IPS-18c (cell line): ENCODE data around the gene FAM177A1.
"Not testable (repeated sequence)": the region's sequence is repeated elsewhere in the genome, so short reads cannot be mapped to it uniquely, and the experiment has no call there.

ENCODE experiments used
- H3K4me3 ChIP-seq: 2 replicates; pipeline ENCODE4 v1.7.0; 2013; ENCODE audit warnings: low read depth, mild to moderate bottlenecking, low read length, moderate library complexity; ENCODE audit not compliant: insufficient read depth
- H3K9me3 ChIP-seq: one replicate; pipeline ENCODE4 v1.6.1; 2013; ENCODE audit warnings: mild to moderate bottlenecking, low read length, moderate library complexity; ENCODE audit not compliant: control insufficient read depth, insufficient read depth

FAM177A1 gene, protein sequence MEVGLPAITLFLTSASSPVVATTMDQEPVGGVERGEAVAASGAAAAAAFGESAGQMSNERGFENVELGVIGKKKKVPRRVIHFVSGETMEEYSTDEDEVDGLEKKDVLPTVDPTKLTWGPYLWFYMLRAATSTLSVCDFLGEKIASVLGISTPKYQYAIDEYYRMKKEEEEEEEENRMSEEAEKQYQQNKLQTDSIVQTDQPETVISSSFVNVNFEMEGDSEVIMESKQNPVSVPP

DNA sequence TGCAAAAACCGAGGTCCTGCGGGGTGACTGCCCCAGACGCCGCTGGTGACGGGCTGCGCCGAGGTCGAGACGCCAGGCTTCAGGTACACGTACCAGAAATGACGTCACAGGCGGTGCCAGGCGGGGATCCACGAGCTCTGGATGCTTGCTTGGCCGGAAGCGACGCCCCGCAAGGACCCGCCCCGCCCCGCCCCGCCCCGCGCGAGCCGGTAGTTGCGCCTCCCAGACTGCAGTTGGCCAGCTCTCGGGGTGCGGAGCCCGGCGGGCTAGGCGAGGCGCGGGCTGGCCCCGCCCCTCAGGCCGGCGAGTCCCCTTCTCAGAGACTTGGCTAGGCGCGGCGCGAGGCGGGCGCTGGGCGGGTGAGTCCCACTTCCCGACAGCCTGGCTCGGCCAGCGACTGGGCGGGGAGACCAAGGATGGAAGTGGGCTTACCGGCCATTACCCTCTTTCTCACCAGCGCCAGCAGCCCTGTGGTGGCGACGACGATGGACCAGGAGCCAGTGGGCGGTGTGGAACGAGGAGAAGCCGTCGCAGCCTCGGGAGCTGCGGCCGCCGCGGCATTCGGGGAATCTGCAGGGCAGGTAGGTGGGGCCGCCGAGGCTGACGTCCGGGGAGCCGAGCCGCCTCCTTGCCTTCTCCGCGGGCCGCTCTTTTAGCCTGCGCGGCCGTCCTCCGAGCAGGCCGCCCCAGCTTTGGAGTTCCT lies at the start of gene FAM177A1:
FAM177A1 (plus strand) TSS at position 225 of the 703 bp plus-strand sequence; CDS start at position 417, 192 bp downstream.
- Histone ChIP-seq H3K4me3 (peak within 1 kb of the TSS; percentile 94), H3K9me3 (no peaks in the 10 kb centered on the region)

DNA sequence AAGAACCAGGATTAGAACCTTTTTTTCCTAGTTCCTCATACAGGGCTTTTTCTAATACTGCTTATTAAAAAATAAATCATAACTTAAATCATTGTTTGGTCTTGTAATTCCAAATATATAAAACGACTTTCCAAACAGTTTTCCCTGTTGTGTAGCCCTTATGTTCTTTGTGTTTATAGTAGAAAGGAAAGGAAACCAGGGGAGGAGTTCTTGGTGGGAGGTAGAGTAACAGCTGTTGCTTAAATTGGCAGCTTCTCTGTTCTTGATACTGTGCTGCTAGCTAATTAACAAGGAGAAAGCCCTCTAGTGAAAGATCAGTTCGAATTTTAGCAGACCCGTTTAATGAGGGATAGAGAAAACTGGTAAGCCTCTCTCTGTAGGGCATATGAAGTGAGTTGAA lies 48.3 kb upstream of the FAM177A1 start:
- Histone ChIP-seq H3K9me3 (no peaks in the 10 kb centered on the region), H3K4me3 (no peak overlapping the region)

DNA sequence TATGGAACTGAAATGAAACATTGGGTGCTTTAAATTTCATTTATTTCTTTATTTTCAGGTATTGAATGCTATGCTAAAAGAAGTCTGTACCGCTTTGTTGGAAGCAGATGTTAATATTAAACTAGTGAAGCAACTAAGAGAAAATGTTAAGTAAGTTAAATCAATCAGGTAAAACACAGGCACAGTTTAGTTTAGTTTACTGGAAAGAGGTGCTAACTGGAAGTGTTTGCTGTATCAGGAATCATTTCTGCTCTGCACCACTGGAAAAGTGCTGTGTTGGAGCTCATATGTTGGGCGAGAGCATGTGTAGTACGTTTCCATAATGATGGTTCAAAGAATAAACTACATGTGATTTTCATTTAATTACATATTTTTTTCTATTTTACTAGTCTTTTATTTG lies 46.6 kb upstream of the FAM177A1 start:
- Histone ChIP-seq H3K9me3 (no peaks in the 10 kb centered on the region), H3K4me3 (no peak overlapping the region)

DNA sequence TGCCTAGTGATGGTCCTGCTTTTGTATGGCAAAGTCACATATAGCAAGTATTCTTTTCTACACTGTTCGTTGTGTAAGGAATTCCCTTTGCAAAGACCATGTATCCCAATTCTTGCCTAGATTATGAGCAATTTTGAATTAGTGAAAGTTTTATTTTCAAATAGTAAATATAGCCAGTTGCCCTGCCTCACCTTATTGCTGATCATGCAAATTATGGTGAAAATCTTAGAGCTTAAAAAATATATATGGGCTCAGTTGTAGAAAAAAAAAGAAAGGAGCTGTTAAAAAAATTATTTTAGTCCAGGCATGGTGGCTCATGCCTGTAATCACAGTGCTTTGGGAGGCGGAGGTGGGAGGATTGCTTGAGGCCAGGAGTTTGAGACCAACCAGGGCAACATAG lies 44.5 kb upstream of the FAM177A1 start:
- Histone ChIP-seq H3K4me3 (no peak overlapping the region), H3K9me3 (no peaks in the 10 kb centered on the region)

DNA sequence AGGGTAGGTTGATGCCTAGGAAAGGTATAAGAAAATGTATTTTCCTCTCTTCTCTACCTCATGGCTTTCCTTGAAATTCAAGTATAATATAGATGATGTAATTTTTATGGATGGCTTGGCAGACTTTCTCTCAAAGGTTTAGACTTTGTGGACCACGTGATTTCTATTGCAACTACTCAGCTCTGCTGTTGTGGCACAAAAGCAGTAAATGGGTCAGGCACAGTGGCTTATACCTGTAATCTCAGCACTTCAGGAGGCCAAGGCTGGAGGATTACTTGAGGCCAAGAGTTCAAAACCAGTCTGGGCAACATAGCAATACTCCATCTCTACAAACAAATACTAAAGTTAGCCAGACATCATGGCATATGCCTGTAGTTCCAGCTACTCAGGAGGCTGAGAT lies 41.2 kb upstream of the FAM177A1 start:
- Histone ChIP-seq H3K9me3 (no peaks in the 10 kb centered on the region), H3K4me3 (no peak overlapping the region)

DNA sequence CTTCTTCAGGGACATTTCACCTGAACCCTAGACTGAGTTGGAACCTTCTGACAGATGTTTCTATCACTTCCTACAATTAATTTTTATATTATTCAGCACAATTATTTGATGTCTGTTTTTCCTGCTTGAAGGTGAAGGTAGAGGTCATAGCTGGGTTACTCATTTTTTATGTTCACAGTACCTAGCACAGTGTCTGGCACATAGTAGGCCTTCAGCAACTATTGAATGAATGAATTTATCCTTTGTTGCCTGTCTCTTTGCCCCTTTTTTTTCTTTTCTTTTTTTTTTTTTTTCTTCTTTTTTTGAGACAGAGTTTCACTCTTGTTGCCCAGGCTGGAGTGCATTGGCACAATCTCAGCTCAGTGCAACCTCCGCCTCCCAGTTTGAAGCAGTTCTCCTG lies 29.5 kb upstream of the FAM177A1 start:
- Histone ChIP-seq H3K9me3 (no peaks in the 10 kb centered on the region), H3K4me3 (no peak overlapping the region)

DNA sequence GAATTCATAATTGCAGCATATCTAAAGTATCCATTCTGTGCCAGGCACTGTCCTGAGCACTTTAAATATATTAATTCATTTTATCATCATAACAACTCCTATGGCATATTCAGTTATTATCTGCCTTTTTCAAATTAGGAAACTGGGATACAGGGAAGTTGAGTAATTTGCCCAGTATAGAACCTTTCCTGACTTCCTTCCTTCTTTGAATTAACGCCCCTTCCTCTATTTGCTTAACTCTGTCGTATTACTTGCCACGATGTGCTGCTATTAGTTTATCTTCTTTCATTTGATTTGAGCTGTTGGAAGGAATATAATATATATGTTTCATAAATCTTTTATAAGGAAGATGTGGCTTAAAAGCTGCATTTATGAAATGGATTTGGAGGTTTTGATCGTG lies 25.4 kb upstream of the FAM177A1 start:
- no peaks in the 10 kb centered on the region for H3K9me3 ChIP-seq
- no peak overlapping the region for H3K4me3 ChIP-seq

DNA sequence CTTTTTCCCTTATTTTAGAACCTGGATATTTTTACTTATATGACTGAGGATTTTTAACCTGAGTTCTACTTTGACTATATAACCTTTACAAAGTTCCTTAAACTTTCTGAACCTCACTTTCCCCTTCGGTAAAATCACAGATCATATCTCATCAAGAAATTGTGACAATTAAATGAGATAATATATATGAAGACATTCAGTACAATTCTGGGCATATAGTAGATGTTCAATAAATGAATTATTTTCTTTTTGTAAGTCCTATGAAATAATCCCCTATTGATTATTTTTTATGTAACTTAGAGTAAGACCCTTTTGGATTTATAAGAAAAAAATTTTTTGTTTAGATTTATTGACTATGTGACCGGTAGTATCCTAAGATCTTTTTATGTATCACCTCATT lies 17.6 kb upstream of the FAM177A1 start:
- Histone ChIP-seq H3K4me3 (no peak overlapping the region), H3K9me3 (no peaks in the 10 kb centered on the region)

DNA sequence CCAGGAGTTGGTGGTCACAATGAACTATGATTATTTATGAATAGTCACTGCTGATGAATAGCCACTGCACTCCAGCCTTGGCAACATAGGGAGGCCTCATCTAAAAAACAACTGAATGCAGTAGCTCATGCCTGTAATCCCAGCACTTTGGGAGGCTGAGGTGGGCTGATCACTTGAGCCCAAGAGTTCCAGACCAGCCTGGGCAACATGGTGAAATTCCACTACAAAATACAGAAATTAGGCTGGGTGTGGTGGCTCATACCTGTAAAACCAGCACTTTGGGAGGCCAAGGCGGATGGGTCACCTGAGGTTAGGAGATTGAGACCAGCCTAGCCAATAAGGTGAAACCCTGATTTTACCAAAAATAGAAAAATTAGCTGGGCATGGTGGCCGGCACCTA lies 13.5 kb upstream of the FAM177A1 start:
- Histone ChIP-seq H3K9me3 (no peaks in the 10 kb centered on the region), H3K4me3 (no peak overlapping the region)

DNA sequence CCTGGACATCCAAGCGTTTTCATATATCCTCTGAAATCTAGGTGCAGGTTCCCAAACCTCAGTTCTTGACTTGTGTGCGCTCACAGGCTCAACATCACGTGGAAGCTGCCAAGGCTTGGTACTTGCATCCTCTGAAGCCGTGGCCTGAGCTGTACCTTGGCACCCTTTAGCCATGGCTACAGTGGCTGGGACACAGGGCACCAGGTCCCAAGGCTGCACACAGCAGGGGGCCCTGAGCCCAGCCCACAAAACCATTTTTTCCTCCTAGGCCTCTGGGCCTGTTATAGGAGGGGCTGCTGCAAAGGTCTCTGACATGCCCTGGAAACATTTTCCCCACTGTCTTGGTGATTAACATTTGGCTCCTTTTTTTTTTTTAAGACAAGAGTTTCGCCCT lies 11.6 kb upstream of the FAM177A1 start:
- Histone ChIP-seq H3K4me3 (no peak overlapping the region), H3K9me3 (no peaks in the 10 kb centered on the region)

DNA sequence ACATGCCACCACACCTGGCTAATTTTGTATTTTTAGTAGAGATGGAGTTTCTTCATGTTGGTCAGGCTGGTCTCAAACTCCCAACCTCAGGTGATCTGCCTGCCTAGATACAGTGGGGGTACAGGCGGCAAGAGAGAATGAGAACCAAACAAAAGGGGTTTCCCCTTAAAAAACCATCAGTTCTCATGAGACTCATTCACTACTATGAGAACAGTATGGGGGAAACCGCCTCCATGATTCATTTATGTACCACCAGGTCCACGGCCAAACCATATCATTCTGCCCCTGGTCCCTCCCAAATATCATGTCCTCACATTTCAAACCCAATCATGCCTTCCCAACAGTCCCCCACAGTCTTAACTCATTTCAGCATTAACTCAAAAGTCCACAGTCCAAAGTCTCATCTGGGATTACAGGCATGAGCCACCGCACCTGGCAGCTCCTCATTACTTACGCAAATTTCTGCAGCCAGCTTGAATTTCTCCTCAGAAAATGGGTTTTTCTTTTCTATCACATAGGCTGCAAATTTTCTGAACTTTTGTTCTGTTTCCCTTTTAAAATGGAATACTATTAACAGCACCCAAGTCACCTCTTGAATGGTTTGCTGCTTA lies 11.0 kb upstream of the FAM177A1 start:
- not testable (repeated sequence) for H3K4me3 ChIP-seq, H3K9me3 ChIP-seq

DNA sequence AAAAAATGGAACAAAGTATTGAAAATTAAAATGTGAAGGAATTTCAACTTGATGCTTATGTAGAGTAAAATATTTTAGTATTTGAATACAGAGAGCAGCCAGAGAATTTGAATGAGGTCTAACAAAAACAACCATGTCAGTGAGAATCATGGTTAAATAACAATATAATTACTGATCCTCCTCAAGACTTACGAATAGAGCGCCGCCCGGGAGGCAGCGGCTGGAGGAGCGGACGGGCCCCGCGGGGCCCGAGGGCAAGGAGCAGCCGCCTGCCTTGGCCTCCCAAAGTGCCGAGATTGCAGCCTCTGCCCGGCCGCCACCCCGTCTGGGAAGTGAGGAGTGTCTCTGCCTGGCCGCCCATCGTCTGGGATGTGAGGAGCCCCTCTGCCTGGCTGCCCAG lies 7.8 kb upstream of the FAM177A1 start:
- not testable (repeated sequence) for H3K9me3 ChIP-seq, H3K4me3 ChIP-seq

DNA sequence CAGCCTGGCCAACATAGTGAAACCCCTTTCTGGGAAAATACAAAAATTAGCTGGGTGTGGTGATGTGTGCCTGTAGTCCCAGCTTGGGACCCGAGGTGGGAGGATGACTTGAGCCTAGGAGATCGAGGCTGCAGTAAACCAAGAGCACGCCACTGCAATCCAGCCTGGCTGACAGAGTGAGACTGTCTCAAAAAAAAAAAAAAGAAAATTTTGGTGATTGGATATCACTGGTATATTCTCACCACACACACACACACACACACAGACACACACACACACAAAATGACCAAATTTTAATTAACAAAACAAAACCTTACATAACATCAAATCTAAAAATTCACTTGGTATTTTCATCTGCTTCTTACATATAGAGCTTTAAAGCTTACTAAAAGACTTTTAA lies 3.4 kb upstream of the FAM177A1 start:
- Histone ChIP-seq H3K9me3 (no peaks in the 10 kb centered on the region), H3K4me3 (no peak overlapping the region)

DNA sequence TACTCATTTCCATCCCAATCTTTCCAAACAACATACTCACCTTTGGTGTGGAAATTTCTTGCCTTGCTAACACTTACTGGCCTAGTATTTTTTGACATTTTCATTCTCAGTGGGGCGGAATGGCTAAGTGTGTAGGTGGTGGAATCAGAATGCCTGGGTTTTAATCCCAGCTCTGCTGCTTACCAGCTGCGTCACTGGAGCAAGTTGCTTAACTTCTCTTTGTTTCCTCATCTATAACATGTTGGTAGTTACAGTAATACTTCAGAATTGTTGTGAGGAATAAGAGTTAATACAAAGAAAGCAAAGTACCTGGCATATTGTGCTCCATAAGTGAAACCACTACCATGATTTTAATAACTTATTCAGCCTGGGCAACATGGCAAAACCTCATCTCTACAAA lies 3.0 kb upstream of the FAM177A1 start:
- Histone ChIP-seq H3K4me3 (no peak overlapping the region), H3K9me3 (no peaks in the 10 kb centered on the region)

DNA sequence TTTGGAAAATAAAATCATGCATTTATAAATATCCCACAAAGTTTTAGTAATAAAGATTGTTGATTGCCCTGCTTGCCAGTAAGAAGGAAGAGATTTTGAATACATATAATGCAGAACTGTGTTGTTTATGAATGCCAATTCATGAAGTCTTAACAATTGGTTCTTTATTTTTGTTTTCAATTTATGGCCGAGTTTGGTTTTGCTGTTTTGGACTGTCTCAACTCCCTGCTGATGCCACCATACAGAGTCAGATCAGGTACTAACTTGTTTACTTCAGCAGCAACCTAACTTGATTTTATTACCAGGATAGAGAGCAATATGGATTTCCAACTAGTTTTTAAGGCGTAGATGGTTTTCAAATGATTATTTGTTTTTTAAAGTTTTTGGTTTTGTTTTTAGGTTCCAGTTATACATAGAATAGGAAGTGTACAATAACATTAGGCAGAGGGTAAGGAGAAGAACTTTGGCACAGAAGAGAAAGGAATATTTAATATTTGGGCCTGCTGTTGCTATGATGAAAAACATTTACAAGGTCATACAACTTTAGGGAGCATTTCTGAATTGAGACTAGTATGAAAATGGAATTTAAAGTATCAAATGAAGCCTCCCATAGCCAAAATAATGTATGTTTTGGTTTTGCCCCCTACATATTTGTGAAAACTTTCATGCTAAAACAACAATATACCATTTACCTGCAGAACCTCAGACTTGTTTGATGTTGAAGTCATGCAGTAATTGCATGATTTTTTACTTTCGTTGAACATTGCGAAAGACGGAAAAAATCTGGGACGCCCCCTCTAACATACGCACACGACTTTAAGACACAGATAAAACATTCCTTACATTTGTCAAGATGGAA lies 904 bp upstream of the FAM177A1 start:
- peak overlapping the region; percentile 94 for H3K4me3 ChIP-seq

DNA sequence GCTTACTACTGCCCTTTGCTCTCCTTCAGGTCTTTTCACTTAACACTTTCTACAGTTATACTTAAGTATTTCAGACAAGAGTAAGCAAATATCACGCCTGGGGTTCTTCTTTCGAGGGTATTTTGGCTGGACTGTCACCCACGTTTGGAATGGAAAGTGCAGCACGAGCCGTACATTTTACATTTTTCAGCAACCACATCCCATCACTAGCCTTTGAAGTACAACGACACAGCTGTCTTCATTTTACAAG lies 349 bp upstream of the FAM177A1 start:
- H3K4me3 ChIP-seq: peak overlapping the region; percentile 94
- no peaks in the 10 kb centered on the region for H3K9me3 ChIP-seq

More for the DNA sequence above, 904 bp upstream of the FAM177A1 start:
- no peaks in the 10 kb centered on the region for H3K9me3 ChIP-seq

DNA sequence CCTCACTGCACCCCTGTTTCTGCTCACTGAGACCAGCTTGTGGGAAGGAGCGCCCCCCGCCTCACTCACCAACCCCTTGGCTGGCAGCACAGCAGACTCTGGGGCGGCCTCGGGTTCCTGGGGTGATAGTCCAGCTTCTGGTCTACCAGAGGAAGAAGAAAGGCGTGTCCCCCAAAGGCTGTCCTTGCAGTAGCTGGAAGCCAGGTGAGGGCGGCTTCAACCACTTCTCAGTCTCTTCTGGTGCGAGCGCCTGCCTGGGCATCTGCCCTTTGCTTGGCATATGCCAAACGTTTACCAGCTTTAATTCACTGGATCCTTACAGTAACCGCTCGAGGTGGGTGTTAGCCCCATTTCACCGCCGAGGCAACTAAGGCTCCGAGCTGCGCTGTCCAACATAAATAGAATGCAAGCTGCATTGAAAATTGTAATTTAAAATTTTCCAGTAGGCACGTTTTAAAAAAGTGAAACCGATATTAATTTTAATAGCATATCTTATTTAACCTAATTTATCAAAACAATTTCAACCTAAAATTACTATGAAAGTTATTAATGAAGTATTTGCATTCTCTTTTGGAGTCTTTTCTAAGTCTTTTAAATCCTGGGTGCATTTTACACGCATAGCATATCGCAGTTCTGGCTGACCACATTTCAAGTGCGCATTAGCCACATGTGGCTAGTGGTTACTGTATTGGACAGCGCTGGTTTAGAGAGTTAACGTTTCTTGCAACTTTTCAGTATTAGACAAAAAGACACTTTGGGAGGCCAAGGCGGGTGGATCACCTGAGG lies 872 bp downstream of the FAM177A1 start:
- H3K4me3 ChIP-seq: peak overlapping the region; percentile 94
- no peaks in the 10 kb centered on the region for H3K9me3 ChIP-seq
